Superior temporal gyrus (tissue), 1 donor: ENCODE data around the gene ANK2.
A peak's percentile ranks its signal among the peaks of the same experiment; 100 is the strongest.

ENCODE experiments used
- DNase-seq: peaks from one replicate; pipeline ENCODE4 v3.0.0-alpha.2; 2016; ENCODE audit errors: extremely low spot score

Gene ANK2

DNA sequence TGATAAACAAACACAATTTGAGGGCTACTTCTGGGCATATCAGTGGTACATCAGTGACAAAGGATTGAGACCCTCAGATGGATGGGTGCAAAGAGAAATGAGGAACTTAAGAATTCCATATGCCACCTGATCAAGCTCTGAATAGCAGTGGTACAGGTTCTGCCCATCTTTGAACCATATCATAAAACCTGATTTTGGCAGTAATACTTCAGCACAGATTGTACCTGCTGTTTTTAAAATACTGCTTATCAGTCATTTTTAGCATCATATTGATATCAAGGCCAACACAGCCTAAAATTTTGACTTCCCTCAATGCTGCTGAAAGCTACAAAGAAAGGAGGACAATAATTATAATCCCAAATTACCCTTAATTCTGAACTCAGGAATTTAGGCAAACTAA lies 41.5 kb downstream of the ANK2 start:
- no peak for DNase-seq

DNA sequence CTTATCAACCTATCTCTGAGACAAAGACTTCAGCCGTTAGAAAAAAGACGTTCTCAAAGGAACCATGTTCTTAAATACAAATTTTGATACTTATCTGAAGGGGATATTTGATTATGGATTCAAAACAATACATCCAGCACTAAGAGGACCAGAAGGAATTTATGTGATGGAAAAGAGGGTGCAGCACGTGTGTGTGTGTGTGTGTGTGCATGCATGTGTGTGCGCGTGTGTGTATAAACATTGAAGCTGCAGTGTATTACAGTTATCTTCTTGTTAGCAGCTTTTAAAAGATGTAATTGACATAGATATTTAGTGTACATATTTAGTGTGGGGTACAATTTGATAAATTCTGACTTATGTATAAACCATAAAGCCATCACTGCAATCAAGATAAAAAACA lies 44.9 kb downstream of the ANK2 start:
- no peak for DNase-seq

DNA sequence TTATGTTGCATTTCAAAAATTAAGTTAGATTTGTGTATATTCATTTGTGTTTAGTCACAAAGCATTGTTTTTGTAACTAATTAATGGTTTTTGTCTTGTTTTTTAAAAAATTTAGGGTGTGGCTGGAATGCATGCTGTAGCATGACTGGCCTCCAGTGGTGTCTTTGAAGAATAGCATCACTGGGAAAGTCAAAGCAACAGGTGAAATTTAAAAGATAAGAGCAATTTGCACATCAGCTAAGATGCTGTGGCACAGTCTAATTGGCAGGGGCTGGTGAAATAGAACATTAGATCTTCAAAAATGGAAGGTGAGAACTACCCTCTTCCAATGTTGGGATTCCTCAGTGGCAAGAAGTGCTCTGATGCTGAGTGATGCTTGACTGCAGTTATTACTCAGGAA lies 45.3 kb downstream of the ANK2 start:
- DNase-seq = peak; percentile 82

- no peak for DNase-seq
Observed at GRCh38 chr4:113101669-113102068, 52.2 kb downstream of the ANK2 start.

DNA sequence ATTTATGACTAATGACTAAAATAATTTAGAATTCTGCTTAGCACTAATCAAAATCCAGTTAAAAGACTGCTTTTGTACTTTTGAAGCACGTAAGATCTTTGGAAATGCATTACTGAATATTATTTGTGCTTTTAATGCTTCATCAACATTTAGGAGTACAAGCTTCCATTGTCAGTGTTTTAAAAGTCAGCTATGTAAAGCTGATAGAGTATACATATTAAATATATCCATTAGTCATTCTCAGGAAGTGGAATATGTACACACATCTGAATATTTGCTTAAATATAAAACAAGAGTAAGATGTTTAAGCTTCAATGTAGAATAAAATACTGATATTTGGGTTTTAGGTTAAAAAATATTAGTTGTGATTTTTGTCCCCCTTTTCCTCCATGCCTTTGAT lies 54.1 kb downstream of the ANK2 start:
- no peak for DNase-seq

DNA sequence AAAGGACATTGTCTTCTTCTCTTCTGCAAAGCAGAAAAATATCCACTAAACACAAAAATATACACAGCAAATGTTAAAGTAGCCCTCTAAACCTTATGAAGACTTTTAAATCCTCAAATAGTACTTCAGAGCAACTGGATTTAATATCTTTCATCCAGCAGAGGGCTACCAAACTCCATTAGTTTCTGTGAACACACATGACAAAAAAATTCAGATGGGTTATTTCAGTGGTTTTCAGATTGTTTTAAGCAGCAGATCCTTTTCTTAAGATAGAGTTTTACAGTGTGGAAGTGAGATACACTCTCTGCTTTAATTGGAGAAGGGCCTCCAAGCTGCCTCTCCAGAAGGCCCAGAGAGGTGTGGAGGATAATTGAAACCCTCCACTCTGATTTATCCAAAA lies 56.7 kb downstream of the ANK2 start:
- DNase-seq = peak; percentile 87

GRCh38 chr4:113109106-113109718 lies 59.8 kb downstream of the ANK2 start:
- no peak for DNase-seq

- no peak for DNase-seq
Observed at GRCh38 chr4:113112338-113112978, 63.0 kb downstream of the ANK2 start.

DNA sequence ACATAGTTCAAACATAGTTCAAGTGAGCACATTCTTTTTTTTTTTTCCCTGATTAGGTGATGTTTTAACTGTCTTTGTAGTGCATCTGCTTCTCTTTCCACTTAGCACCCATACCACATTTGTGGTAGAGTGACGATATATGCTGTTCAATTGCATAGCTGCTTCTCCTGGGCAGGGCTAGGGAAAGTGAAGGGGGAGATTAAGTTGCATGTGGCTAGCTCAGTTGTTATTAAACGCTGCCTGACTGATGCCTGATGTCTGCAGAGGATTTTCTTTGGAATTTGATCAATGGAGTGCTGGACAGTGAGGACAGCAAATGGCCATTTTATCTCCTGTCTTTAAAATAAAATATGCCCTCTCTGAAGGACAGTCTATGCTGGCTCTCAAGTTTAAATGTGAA lies 63.7 kb downstream of the ANK2 start:
- no peak for DNase-seq

DNA sequence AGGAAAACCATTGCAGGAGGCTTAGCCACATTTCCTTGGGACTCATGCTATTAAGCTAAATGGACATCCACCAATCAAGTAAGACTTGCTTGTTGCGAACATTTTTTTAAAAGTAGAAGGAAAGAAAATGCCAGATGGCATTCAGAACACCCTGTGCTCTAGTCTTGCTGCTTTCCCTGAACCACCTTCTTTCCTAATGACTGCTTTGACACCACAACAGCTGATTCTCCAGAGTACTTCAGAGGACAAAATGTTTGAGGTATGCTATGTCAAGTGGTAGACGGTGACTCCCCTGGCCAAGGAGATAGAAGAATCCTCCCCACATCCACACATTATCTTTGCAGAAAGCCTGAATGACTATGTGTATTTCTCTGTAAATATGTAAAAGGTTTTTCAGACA lies 65.4 kb downstream of the ANK2 start:
- peak; percentile 48 for DNase-seq

DNA sequence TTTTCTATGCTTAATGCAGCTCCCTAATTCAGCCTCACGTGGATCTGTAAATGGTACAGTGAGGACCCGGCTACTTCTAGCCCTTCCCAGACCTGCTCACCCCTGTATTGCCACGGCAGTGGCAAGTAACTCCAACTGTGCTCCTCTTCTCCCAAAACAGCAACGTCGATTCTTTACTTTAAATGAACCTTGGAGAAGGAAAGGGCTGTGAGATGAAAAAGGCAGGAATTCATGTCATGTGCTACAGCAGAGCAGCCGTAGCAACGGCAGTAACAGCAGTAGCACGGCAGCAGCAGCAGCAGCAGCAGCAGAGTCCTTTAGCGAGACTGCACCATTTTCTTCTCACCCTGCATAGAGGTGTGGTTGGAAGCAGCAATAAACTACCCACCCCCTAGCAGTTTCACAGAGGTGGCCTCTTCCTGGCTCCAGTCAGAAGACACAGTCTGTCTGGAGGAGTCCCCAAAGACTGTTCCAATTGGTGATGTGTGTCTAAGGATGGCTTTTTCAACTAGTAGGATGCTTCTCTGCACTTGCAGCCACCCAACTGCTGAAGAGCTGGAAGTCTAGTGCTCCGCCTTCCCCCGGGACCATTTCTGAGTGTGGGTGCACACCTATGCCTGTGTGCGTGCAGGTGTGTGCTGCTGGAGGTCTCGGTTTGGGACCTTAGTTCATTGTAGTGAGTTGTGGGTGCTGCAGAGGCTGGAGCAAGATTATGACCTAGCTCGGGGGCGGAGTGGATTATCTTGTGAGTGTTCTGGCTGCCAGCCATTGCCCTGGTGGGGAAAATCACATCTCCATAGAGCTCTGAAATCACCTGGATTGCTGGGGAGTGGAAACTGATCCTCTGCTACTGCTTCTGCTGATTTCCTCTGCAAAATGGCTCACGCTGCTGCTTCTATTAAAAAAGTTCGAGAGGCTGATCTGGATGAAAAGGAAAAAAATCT lies 67.2 kb downstream of the ANK2 start:
- peak; percentile 62 for DNase-seq

- no peak for DNase-seq
Observed at GRCh38 chr4:113117358-113117702, 67.9 kb downstream of the ANK2 start.

GRCh38 chr4:113122066-113122465 lies 72.6 kb downstream of the ANK2 start:
- no peak for DNase-seq

GRCh38 chr4:113125418-113125817 lies 76.0 kb downstream of the ANK2 start:
- no peak for DNase-seq

GRCh38 chr4:113131136-113131535 lies 81.7 kb downstream of the ANK2 start:
- DNase-seq = no peak

GRCh38 chr4:113131621-113132020 lies 82.2 kb downstream of the ANK2 start:
- DNase-seq = no peak

- peak; percentile 75 for DNase-seq
Observed at GRCh38 chr4:113141901-113142346, 92.5 kb downstream of the ANK2 start.

- DNase-seq = no peak
Observed at GRCh38 chr4:113142351-113142750, 92.9 kb downstream of the ANK2 start.

DNA sequence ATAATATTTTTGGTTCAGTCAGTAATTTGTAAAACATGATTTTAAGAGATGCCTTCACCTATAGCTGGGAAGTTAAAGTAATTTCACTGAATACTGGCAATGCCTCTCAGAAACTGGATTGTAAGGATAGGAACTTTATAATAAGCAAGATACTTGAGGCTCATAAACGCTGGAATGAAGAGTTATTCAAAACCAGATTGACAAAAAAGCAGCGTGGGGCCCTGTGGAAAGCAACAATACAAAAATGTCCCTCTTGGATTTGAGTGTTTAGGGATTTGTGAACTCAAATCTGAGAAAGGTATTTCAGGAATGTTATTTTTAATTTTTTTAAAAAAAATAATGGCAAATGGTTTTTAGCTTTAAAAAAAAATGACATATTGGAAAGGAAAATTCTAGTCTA lies 94.6 kb downstream of the ANK2 start:
- DNase-seq = no peak

DNA sequence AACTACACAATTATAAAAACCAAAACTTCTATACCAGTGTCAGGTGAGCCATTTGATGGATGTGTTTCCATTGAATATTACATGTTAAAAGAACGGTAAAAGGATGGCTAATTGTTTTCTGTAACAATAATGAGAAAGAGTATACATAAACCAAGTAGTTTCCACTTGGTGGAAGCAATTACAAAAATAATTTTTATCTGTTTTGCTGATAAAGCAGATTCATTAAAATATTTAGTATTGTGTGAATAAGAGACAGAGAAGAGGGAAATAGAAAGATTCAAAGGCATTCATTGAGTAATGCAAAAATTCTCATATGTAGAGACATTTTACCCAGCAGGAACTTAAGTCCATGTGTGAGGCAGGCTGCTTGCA lies 95.7 kb downstream of the ANK2 start:
- DNase-seq = no peak

GRCh38 chr4:113145519-113146291 lies 96.3 kb downstream of the ANK2 start:
- DNase-seq = no peak

GRCh38 chr4:113146876-113147358 lies 97.5 kb downstream of the ANK2 start:
- DNase-seq = no peak
